GM11168 (cell line): ENCODE results near the gene DBNDD1.
"Not testable (repeated sequence)": the region's sequence is repeated elsewhere in the genome, so short reads cannot be mapped to it uniquely, and the experiment has no call there.

Experiments
- in situ Hi-C: fragments of 300-500 bp; cut with MboI; formaldehyde crosslinking; loops from one replicate; pipeline ENCODE4 v1.12.0; 2022; ENCODE audit warnings: low sequenced_read_pairs; ENCODE audit not compliant: unreplicated experiment

Gene DBNDD1

GRCh38 chr16:90015586-90016338 is 3.5 kb downstream of the DBNDD1 start:
- in situ Hi-C loops = no loop called here

GRCh38 chr16:90012991-90013745 is 6.1 kb downstream of the DBNDD1 start:
- in situ Hi-C loops = no loop called here

GRCh38 chr16:90011908-90012501 is 7.3 kb downstream of the DBNDD1 start:
- in situ Hi-C loops = no loop called here

- in situ Hi-C loops = no loop called here
Measured at GRCh38 chr16:90011508-90011819, 7.8 kb downstream of the DBNDD1 start.

- in situ Hi-C loops = no loop called here
Measured at GRCh38 chr16:90010676-90011507, 8.4 kb downstream of the DBNDD1 start.

- in situ Hi-C loops = no loop called here
Measured at GRCh38 chr16:90009172-90009899, 9.9 kb downstream of the DBNDD1 start.

- in situ Hi-C loops = no loop called here
Measured at GRCh38 chr16:90008708-90009145, 10.5 kb downstream of the DBNDD1 start.

GRCh38 chr16:90007635-90008234 is 11.5 kb downstream of the DBNDD1 start:
- in situ Hi-C loops = not testable (repeated sequence)

- in situ Hi-C loops = no loop called here
Measured at GRCh38 chr16:90007015-90007414, 12.2 kb downstream of the DBNDD1 start.

- in situ Hi-C loops = no loop called here
Measured at GRCh38 chr16:90005956-90006663, 13.1 kb downstream of the DBNDD1 start.

GRCh38 chr16:90004577-90004976 is 14.7 kb downstream of the DBNDD1 start:
- in situ Hi-C loops = no loop called here

GRCh38 chr16:90002759-90003158 is 16.5 kb downstream of the DBNDD1 start:
- in situ Hi-C loops = no loop called here

GRCh38 chr16:90001761-90002503 is 17.3 kb downstream of the DBNDD1 start:
- in situ Hi-C loops = no loop called here

- in situ Hi-C loops = no loop called here
Measured at GRCh38 chr16:90000733-90001427, 18.4 kb downstream of the DBNDD1 start.

GRCh38 chr16:89999831-90000574 is 19.3 kb downstream of the DBNDD1 start:
- in situ Hi-C loops = no loop called here

GRCh38 chr16:89996178-89996489 is 23.1 kb downstream of the DBNDD1 start:
- in situ Hi-C loops = no loop called here
